Neural cell (in vitro differentiated cells): ENCODE measurements around the gene GALNT10.

Experiments
- TF ChIP-seq, protein P1 (sequence below): IDR thresholded peaks from 2 replicates; pipeline ENCODE4 v1.6.1; 2012; ENCODE audit warnings: borderline replicate concordance
- TF ChIP-seq, protein P2 (sequence below): fragments of 450-650 bp; IDR thresholded peaks from 2 replicates; pipeline ENCODE4 v1.5.1; 2014; ENCODE audit warnings: antibody characterized with exemption, mild to moderate bottlenecking, moderate library complexity; ENCODE audit not compliant: poor library complexity, severe bottlenecking

DNA sequence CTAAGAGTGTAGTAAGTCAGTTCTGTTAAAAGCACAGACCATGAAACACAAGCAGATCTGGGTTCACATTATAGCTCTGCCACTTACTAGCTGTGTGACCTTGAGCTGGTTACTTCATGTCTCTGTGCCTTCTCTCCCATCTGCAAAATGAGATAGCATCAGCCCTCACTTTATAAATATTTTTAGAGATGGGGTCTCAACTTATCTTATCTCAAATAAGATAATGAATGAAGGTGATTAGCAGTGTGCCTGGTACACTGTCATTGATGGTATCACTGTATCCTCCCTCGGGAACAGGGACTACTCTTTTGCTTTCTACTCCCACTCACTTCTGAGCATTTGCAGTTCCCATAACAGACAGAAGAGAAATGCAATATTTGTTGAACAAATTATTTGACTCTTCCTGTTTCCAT, 52.4 kb downstream of the GALNT10 start:
- TF ChIP-seq, protein P1, sequence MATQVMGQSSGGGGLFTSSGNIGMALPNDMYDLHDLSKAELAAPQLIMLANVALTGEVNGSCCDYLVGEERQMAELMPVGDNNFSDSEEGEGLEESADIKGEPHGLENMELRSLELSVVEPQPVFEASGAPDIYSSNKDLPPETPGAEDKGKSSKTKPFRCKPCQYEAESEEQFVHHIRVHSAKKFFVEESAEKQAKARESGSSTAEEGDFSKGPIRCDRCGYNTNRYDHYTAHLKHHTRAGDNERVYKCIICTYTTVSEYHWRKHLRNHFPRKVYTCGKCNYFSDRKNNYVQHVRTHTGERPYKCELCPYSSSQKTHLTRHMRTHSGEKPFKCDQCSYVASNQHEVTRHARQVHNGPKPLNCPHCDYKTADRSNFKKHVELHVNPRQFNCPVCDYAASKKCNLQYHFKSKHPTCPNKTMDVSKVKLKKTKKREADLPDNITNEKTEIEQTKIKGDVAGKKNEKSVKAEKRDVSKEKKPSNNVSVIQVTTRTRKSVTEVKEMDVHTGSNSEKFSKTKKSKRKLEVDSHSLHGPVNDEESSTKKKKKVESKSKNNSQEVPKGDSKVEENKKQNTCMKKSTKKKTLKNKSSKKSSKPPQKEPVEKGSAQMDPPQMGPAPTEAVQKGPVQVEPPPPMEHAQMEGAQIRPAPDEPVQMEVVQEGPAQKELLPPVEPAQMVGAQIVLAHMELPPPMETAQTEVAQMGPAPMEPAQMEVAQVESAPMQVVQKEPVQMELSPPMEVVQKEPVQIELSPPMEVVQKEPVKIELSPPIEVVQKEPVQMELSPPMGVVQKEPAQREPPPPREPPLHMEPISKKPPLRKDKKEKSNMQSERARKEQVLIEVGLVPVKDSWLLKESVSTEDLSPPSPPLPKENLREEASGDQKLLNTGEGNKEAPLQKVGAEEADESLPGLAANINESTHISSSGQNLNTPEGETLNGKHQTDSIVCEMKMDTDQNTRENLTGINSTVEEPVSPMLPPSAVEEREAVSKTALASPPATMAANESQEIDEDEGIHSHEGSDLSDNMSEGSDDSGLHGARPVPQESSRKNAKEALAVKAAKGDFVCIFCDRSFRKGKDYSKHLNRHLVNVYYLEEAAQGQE: no peak
- TF ChIP-seq, protein P2, sequence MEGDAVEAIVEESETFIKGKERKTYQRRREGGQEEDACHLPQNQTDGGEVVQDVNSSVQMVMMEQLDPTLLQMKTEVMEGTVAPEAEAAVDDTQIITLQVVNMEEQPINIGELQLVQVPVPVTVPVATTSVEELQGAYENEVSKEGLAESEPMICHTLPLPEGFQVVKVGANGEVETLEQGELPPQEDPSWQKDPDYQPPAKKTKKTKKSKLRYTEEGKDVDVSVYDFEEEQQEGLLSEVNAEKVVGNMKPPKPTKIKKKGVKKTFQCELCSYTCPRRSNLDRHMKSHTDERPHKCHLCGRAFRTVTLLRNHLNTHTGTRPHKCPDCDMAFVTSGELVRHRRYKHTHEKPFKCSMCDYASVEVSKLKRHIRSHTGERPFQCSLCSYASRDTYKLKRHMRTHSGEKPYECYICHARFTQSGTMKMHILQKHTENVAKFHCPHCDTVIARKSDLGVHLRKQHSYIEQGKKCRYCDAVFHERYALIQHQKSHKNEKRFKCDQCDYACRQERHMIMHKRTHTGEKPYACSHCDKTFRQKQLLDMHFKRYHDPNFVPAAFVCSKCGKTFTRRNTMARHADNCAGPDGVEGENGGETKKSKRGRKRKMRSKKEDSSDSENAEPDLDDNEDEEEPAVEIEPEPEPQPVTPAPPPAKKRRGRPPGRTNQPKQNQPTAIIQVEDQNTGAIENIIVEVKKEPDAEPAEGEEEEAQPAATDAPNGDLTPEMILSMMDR: no peak
